ENCODE data around the gene PLA2G6. TPM values are rescaled to one million over a fixed set of nuclear protein-coding genes. Genes with fewer than 3 reads are reported as not detected.

Gene PLA2G6
- total RNA-seq, 1 donor from 2014 or later = 36.0 TPM

DNA sequence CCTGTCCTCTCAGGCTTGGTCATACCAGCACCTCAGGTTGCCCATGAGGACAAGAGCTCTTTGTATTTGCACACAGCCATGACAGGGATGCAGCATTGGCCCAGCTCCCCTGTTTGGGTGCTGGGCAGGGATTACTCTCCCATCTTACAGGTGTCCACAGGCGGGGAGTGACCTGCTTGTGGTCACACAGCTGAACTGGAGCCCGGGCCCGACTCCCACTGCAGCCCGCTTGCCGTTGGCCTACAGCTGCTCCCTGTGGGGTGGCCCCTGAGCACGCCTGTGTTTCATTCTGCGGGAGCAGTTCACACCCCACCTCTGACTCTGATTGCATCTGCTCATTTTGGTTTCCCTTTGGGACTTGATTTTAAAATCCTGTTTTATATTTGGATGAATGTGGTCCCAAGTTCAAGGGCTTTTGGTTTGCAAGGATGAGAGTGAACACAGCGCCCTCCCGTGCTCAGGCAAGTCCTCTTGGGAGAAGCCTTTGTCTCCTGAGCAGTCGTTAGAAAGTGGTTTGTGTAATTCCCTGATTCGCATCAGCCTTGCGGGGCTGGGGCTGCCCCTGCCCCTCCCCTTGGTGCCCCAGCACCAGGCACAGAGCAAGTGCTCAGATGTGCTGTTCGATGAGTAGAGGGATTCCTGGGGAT is 115.1 kb downstream of the PLA2G6 start:
- Mint-ChIP-seq H3K27me3 (ENCODE audit: low read depth) (no peaks in the 10 kb centered on the region), H3K4me1 (ENCODE audit: low read depth) (no peaks in the 10 kb centered on the region), H3K27ac (no peak overlapping the region), H3K4me3 (ENCODE audit: low read depth) (no peak overlapping the region), H3K9me3 (no peaks in the 10 kb centered on the region), H3K36me3 (ENCODE audit: low read depth) (no peaks in the 10 kb centered on the region)
- no peak for DNase-seq (ENCODE audit: low spot score)
- intact Hi-C loops (cut with micrococcal nuclease) = no loop called here

DNA sequence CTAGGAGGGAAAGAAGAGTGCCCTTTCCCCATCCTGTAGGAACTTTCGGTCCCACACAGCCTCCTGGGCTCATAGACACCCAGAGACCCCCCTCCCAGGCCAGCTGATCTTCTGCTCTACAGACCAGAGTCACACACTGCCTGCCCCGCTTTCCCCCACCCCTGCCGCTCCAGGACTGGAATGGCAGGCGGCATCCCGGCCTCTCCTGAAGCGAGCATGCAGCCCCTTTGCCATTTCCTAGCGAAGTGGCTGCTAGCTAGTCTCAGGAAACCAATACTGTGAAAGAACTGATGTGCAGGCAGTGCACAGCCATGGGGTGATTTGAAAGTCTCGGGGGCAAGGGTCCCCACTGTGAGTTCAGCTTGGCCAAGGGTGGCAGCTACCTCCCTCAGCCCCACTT is 116.1 kb downstream of the PLA2G6 start:
- H3K27ac Mint-ChIP-seq = no peak overlapping the region
- no peaks in the 10 kb centered on the region for H3K36me3 Mint-ChIP-seq (ENCODE audit: low read depth)
- H3K9me3 Mint-ChIP-seq = no peaks in the 10 kb centered on the region
- H3K4me3 Mint-ChIP-seq (ENCODE audit: low read depth) = no peak overlapping the region
- intact Hi-C loops (cut with micrococcal nuclease) = no loop called here
- no peaks in the 10 kb centered on the region for H3K27me3 Mint-ChIP-seq (ENCODE audit: low read depth)
- no peaks in the 10 kb centered on the region for H3K4me1 Mint-ChIP-seq (ENCODE audit: low read depth)
- DNase-seq (ENCODE audit: low spot score) = no peak

DNA sequence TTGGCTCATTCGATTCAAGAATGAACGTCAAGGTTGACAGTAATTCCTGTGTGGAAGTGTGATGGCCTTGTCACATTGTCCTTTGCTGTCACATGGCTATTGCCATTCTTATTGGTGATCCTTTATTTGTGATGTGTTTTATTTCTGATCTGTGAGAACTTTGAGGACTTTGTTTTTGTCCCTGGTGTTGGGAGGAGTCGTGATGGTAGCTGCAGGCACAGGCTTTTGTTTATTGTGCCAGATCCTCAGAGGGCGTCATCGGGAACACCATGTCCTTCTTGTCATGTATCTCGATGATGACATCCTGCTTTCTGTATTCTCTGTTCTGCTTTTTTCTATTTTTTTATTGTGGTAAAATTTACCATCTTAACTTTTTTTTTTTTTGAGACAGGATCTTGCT is 118.8 kb downstream of the PLA2G6 start:
- Mint-ChIP-seq H3K9me3 (no peaks in the 10 kb centered on the region), H3K4me3 (ENCODE audit: low read depth) (no peak overlapping the region), H3K36me3 (ENCODE audit: low read depth) (no peaks in the 10 kb centered on the region)

More for the DNA sequence above, 118.8 kb downstream of the PLA2G6 start:
- Mint-ChIP-seq H3K4me1 (ENCODE audit: low read depth) (peaks cover 2% of the 10 kb centered on the region), H3K27ac (no peak overlapping the region), H3K27me3 (ENCODE audit: low read depth) (no peaks in the 10 kb centered on the region)
- intact Hi-C loops (cut with micrococcal nuclease) = no loop called here
- DNase-seq (ENCODE audit: low spot score) = no peak

Other genes starting within 250 kb of the PLA2G6 start
- not detected in 2 replicates for gene C22orf23, start 228.2 kb downstream of the PLA2G6 start, total RNA-seq
- 92.6 and 96.5 TPM in 2 replicates for gene POLR2F, start 228.1 kb downstream of the PLA2G6 start, total RNA-seq
- not detected in 2 replicates for gene SOX10, start 197.3 kb downstream of the PLA2G6 start, total RNA-seq
- gene PICK1, start 124.4 kb downstream of the PLA2G6 start, total RNA-seq = 9.1 and 9.5 TPM in 2 replicates
- not detected in 2 replicates for gene SLC16A8, start 97.6 kb downstream of the PLA2G6 start, total RNA-seq
- 0.09 and 0.34 TPM in 2 replicates for gene BAIAP2L2, start 71.1 kb downstream of the PLA2G6 start, total RNA-seq
- 13.5 and 15.3 TPM in 2 replicates for gene MAFF, start 20.2 kb upstream of the PLA2G6 start, total RNA-seq
- 34.8 and 35.8 TPM in 2 replicates for gene TMEM184B, start 91.2 kb upstream of the PLA2G6 start, total RNA-seq
- gene CSNK1E, start 135.6 kb upstream of the PLA2G6 start, total RNA-seq = 155 and 160 TPM in 2 replicates